H9 (cell line): ENCODE results near the gene GFOD2. TPM values are rescaled to one million over a fixed set of nuclear protein-coding genes. Genes with fewer than 3 reads are reported as not detected.
A peak's percentile ranks its signal among the peaks of the same experiment; 100 is the strongest.

Experiments used
- DNase-seq: peaks from one replicate; pipeline ENCODE4 v3.0.0-alpha.2; 2017
- H2AFZ ChIP-seq: one replicate; pipeline ENCODE4 v1.6.1; 2013; ENCODE audit warnings: mild to moderate bottlenecking, low read length, control low read depth, moderate library complexity
- H2AK5ac ChIP-seq: 2 replicates; pipeline ENCODE4 v1.6.1; 2013; ENCODE audit warnings: low read length, control low read depth, mixed read lengths; ENCODE audit not compliant: insufficient read length
- H2BK120ac ChIP-seq: one replicate; pipeline ENCODE4 v1.6.1; 2013; ENCODE audit warnings: low read depth, mild to moderate bottlenecking, low read length, control low read depth, inconsistent platforms; ENCODE audit not compliant: poor library complexity, severe bottlenecking
- H2BK12ac ChIP-seq: 2 replicates; pipeline ENCODE4 v1.6.1; 2013; ENCODE audit warnings: low read length, control low read depth, mixed read lengths, low read depth; ENCODE audit not compliant: insufficient read length
- H2BK15ac ChIP-seq: 2 replicates; pipeline ENCODE4 v1.6.1; 2013; ENCODE audit warnings: low read depth, low read length, control low read depth
- H2BK20ac ChIP-seq: one replicate; pipeline ENCODE4 v1.6.1; 2013; ENCODE audit warnings: low read depth, mild to moderate bottlenecking, low read length, control low read depth, inconsistent platforms; ENCODE audit not compliant: poor library complexity, severe bottlenecking
- H2BK5ac ChIP-seq: 2 replicates; pipeline ENCODE4 v1.6.1; 2013; ENCODE audit warnings: low read length, control low read depth, mixed read lengths; ENCODE audit not compliant: insufficient read length
- H3K14ac ChIP-seq: 2 replicates; pipeline ENCODE4 v1.6.1; 2013; ENCODE audit warnings: low read length, control low read depth; ENCODE audit not compliant: insufficient read depth
- H3K18ac ChIP-seq: 2 replicates; pipeline ENCODE4 v1.6.1; 2013; ENCODE audit warnings: low read depth, mild to moderate bottlenecking, mixed read lengths, low read length, control low read depth; ENCODE audit not compliant: insufficient read length
- H3K23ac ChIP-seq: 2 replicates; pipeline ENCODE4 v1.6.1; 2013; ENCODE audit warnings: low read length, control low read depth, mixed read lengths, low read depth; ENCODE audit not compliant: insufficient read length
- H3K23me2 ChIP-seq: 2 replicates; pipeline ENCODE4 v1.6.1; 2013; ENCODE audit warnings: low read depth, mild to moderate bottlenecking, mixed read lengths, low read length, control low read depth; ENCODE audit not compliant: insufficient read length, poor library complexity, severe bottlenecking
- H3K27ac ChIP-seq: 2 replicates; pipeline ENCODE4 v1.5.1; 2013; ENCODE audit warnings: low read length, control low read depth, mixed read lengths, low read depth; ENCODE audit not compliant: insufficient read length
- H3K27me3 ChIP-seq: 2 replicates; pipeline ENCODE4 v1.6.1; 2013; ENCODE audit warnings: low read length, control low read depth, inconsistent platforms; ENCODE audit not compliant: insufficient read depth
- H3K4ac ChIP-seq: 2 replicates; pipeline ENCODE4 v1.6.1; 2013; ENCODE audit warnings: low read depth, mild to moderate bottlenecking, control low read depth, inconsistent platforms, low read length, moderate library complexity
- H3K4me1 ChIP-seq: 2 replicates; pipeline ENCODE4 v1.6.1; 2013; ENCODE audit warnings: low read length, control low read depth, inconsistent platforms; ENCODE audit not compliant: insufficient read depth
- H3K4me2 ChIP-seq: 2 replicates; pipeline ENCODE4 v1.6.1; 2013; ENCODE audit warnings: low read length, control low read depth, mixed read lengths; ENCODE audit not compliant: insufficient read length, insufficient read depth
- H3K56ac ChIP-seq: 2 replicates; pipeline ENCODE4 v1.6.1; 2013; ENCODE audit warnings: low read depth, mild to moderate bottlenecking, mixed read lengths, low read length, control low read depth; ENCODE audit not compliant: insufficient read length
- H3K79me1 ChIP-seq: 2 replicates; pipeline ENCODE4 v1.6.1; 2013; ENCODE audit warnings: low read depth, mild to moderate bottlenecking, moderate library complexity, low read length, control low read depth, inconsistent platforms; ENCODE audit not compliant: insufficient read depth, poor library complexity, severe bottlenecking
- H3K79me2 ChIP-seq: 2 replicates; pipeline ENCODE4 v1.6.1; 2013; ENCODE audit warnings: low read length, control low read depth, inconsistent platforms; ENCODE audit not compliant: insufficient read depth
- H3K9ac ChIP-seq: 2 replicates; pipeline ENCODE4 v1.6.1; 2013; ENCODE audit warnings: low read length, control low read depth, mixed read lengths; ENCODE audit not compliant: insufficient read length; ENCODE audit errors: extremely low read depth
- H3K9me3 ChIP-seq: one replicate; pipeline ENCODE4 v1.6.1; 2013; ENCODE audit warnings: low read depth, low read length, inconsistent platforms; ENCODE audit not compliant: control insufficient read depth
- H3T11ph ChIP-seq: one replicate; pipeline ENCODE4 v1.6.1; 2013; ENCODE audit warnings: mild to moderate bottlenecking, low read length, control low read depth, inconsistent platforms
- H4K20me1 ChIP-seq: one replicate; pipeline ENCODE4 v1.6.1; 2013; ENCODE audit not compliant: control insufficient read depth, insufficient read length, insufficient read depth
- H4K5ac ChIP-seq: 2 replicates; pipeline ENCODE4 v1.6.1; 2013; ENCODE audit warnings: low read depth, mild to moderate bottlenecking, mixed read lengths, low read length, control low read depth; ENCODE audit not compliant: insufficient read length
- H4K8ac ChIP-seq: replicated peaks from 2 replicates; pipeline ENCODE4 v1.6.1; 2013; ENCODE audit warnings: low read length, control low read depth, mixed read lengths, low read depth; ENCODE audit not compliant: insufficient read length
- H4K91ac ChIP-seq: 2 replicates; pipeline ENCODE4 v1.6.1; 2013; ENCODE audit warnings: low read depth, mild to moderate bottlenecking, moderate library complexity, mixed read lengths, low read length, control low read depth; ENCODE audit not compliant: insufficient read length
- H3K27ac Mint-ChIP-seq, 3 experiments: 2 replicates in 2 of 3; 3 replicates in 1 of 3; pipeline ENCODE4 v1.8.0; 2020 to 2021; ENCODE audit warnings: mixed read lengths in 3 of 3, mild to moderate bottlenecking in 1 of 3, moderate library complexity in 1 of 3
- H3K27me3 Mint-ChIP-seq: 2 replicates; pipeline ENCODE4 v1.8.0; 2021; ENCODE audit warnings: low read depth, mild to moderate bottlenecking, moderate library complexity, mixed read lengths
- H3K36me3 Mint-ChIP-seq, 3 experiments: 2 replicates in 2 of 3; 3 replicates in 1 of 3; pipeline ENCODE4 v1.8.0; 2020 to 2021; ENCODE audit warnings: low read depth in 3 of 3, mixed read lengths in 3 of 3; ENCODE audit not compliant: insufficient read depth in 1 of 3
- H3K4me1 Mint-ChIP-seq, 2 experiments: 2 replicates each; pipeline ENCODE4 v1.8.0; 2020; ENCODE audit warnings: mixed read lengths in 2 of 2
- H3K4me3 Mint-ChIP-seq, 2 experiments: 2 replicates in 1 of 2; 3 replicates in 1 of 2; pipeline ENCODE4 v1.8.0; 2020 to 2021; ENCODE audit warnings: mild to moderate bottlenecking in 2 of 2, mixed read lengths in 2 of 2, moderate library complexity in 1 of 2
- H3K9me3 Mint-ChIP-seq, 2 experiments: 2 replicates in 1 of 2; 3 replicates in 1 of 2; pipeline ENCODE4 v1.8.0; 2020; ENCODE audit warnings: mild to moderate bottlenecking in 2 of 2, mixed read lengths in 2 of 2, moderate library complexity in 1 of 2
- WGBS: extraction: QIAGEN DNeasy Blood & Tissue Kit; methylation state at CpG from one replicate; pipeline ENCODE4 v1.1.7; 2013; ENCODE audit warnings: missing lambda C conversion rate, low lambda C conversion rate, mixed read lengths; ENCODE audit not compliant: insufficient read length; ENCODE audit errors: extremely low coverage; 5-methylcytosine and 5-hydroxymethylcytosine counted together
- total RNA-seq: library from RNA; stranded (reverse); gene quantifications from 2 replicates; pipeline ENCODE4 v1.2.1, GENCODE V29; 2021
- TF ChIP-seq, protein P1 (sequence below): fragments of 200-600 bp; sonication (generic); conservative IDR thresholded peaks from 3 replicates; pipeline ENCODE4 v1.8.0; 2021; ENCODE audit warnings: antibody characterized with exemption, mild to moderate bottlenecking

GFOD2 gene
- total RNA-seq, 1 experiment from 2014 or later = 21.8 TPM

DNA sequence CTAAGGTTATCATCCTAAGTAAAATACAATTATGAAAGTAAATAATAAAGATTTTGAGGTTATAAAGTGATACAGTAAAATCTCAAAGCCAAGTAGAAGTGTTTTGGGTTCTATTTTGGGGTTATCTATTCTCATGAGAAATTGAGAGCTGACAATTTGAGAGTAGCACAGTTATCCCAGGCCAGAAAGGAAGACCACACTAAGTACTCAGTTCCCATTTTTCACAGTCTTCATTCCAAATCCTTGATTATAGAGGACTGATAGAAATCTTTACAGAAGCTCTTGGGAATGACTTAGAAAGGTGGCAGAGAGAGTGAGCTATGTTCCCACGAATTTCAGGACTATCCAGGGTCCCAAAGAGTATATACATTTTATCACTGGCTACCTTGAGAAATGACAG is 4.6 kb downstream of the GFOD2 start:
- no peak overlapping the region for H4K91ac ChIP-seq
- no peaks in the 10 kb centered on the region; the same call in 1 of the 2 replicates for H3K27me3 ChIP-seq
- H3K9me3 Mint-ChIP-seq = no peaks in the 10 kb centered on the region
- no peak overlapping the region for H2BK5ac ChIP-seq
- H3K9ac ChIP-seq = no peak overlapping the region
- no peak overlapping the region for H3K14ac ChIP-seq
- H3K4me3 Mint-ChIP-seq = no peak overlapping the region
- H3K4me1 ChIP-seq = peaks cover 4% of the 10 kb centered on the region; the same call in 1 of the 2 replicates
- peaks cover 14% of the 10 kb centered on the region; the same call in 1 of the 2 replicates for H3K79me2 ChIP-seq
- no peaks in the 10 kb centered on the region for H3K27me3 Mint-ChIP-seq
- H3K18ac ChIP-seq = no peak overlapping the region
- H4K5ac ChIP-seq = no peak overlapping the region
- H2BK15ac ChIP-seq = no peak overlapping the region
- H2AK5ac ChIP-seq = no peak overlapping the region
- TF ChIP-seq, protein P1, sequence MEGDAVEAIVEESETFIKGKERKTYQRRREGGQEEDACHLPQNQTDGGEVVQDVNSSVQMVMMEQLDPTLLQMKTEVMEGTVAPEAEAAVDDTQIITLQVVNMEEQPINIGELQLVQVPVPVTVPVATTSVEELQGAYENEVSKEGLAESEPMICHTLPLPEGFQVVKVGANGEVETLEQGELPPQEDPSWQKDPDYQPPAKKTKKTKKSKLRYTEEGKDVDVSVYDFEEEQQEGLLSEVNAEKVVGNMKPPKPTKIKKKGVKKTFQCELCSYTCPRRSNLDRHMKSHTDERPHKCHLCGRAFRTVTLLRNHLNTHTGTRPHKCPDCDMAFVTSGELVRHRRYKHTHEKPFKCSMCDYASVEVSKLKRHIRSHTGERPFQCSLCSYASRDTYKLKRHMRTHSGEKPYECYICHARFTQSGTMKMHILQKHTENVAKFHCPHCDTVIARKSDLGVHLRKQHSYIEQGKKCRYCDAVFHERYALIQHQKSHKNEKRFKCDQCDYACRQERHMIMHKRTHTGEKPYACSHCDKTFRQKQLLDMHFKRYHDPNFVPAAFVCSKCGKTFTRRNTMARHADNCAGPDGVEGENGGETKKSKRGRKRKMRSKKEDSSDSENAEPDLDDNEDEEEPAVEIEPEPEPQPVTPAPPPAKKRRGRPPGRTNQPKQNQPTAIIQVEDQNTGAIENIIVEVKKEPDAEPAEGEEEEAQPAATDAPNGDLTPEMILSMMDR = no peak
- H2AFZ ChIP-seq = no peak overlapping the region
- no peak overlapping the region for H3K4me2 ChIP-seq
- DNase-seq = no peak
- no peak overlapping the region for H2BK120ac ChIP-seq
- H3K4me1 Mint-ChIP-seq = peaks cover 24 to 28% of the 10 kb centered on the region in 2 experiments
- no peak overlapping the region for H3T11ph ChIP-seq
- no peaks in the 10 kb centered on the region for H3K9me3 ChIP-seq
- no peak overlapping the region for H3K23ac ChIP-seq
- no peak overlapping the region for H3K56ac ChIP-seq
- WGBS = no CpG with 5 or more reads among the region's 1 CpG
- no peak overlapping the region for H2BK12ac ChIP-seq
- H3K36me3 Mint-ChIP-seq = peaks cover 4 to 14% (median 7%) of the 10 kb centered on the region in 3 experiments; a peak in 4 of 7 replicates
- H3K4ac ChIP-seq = no peak overlapping the region
- H4K8ac ChIP-seq = no peak overlapping the region
- no peaks in the 10 kb centered on the region for H3K79me1 ChIP-seq
- H4K20me1 ChIP-seq = no peaks in the 10 kb centered on the region
- no peak overlapping the region for H2BK20ac ChIP-seq
- peaks cover 10% of the 10 kb centered on the region for H3K23me2 ChIP-seq
- H3K27ac Mint-ChIP-seq = peak overlapping the region in 1 of 3 experiments; percentile 73; a peak in 1 of 7 replicates
- H3K27ac ChIP-seq = no peak overlapping the region
